GM21528 (cell line): ENCODE results near the gene TSHZ1.
"Not testable (repeated sequence)": the region's sequence is repeated elsewhere in the genome, so short reads cannot be mapped to it uniquely, and the experiment has no call there.

Experiments
- ATAC-seq: cut with Tn5 transposase; IDR thresholded peaks from one replicate; pipeline ENCODE4 v1.9.1; 2021; ENCODE audit warnings: mild to moderate bottlenecking, moderate library complexity; ENCODE audit not compliant: unreplicated experiment, low FRiP score

Gene TSHZ1

DNA sequence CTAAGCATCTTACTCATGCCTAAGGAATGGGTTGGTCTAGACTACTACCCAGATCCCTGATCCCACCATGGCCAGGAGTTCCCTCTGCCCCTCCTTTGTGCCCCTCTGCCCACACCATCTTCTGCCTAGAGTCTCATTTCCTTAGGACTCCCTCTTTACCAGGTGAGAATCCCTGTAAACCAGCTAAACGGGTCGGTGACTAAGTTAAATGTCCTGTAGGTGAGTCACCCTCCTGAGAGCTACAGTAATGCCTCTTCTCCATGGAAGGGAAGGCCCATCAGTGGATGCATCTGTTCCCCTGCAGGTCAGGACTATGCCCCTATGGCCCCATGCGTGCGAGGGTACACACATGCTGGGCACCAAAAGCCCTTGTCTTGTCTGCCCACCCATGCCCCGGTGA lies 27.1 kb upstream of the TSHZ1 start:
- ATAC-seq = no peak

DNA sequence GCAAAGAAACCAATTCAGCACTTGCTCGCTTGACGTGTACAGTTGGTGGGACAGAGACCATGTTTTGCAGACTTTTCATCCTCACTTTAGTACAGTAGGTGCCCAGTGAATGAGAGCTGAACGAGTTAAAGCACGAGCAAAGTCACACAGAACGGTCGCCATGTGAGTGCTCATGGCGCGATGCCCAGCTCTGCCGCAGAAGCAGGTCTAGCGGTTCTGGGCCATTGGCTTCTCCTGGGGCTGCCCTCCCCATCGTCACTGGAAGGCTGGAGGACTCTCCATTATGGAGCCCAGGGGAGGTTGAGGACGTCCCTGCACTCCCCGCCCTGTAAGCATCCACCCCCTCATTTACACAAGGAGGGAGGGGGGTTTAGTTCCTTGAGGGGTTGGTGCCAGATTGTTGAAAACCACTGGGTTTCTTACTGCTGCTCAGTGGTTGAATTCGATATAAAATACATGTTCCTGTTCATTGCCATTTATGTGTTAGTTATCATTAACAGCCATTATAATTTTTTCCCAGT lies 26.6 kb upstream of the TSHZ1 start:
- ATAC-seq = no peak

DNA sequence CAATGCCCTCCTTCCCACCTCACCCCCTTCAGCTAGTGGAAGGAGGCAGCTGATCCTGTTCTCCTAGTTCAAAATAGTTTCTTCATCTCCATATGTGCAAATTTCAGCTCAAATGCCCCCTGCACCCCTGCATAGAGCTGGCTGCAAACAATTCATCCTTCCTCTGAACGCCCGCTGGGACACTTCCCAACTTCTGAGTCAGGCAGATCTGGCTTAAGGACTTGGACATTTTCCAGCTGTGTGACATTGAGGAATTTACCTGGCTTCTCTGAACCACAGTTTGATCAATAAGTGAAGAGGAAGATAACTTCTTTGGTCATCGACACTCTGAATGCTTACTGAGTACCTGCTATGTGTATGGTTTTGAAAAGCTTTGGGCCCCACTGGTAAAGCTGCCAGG lies 25.1 kb upstream of the TSHZ1 start:
- ATAC-seq = no peak

DNA sequence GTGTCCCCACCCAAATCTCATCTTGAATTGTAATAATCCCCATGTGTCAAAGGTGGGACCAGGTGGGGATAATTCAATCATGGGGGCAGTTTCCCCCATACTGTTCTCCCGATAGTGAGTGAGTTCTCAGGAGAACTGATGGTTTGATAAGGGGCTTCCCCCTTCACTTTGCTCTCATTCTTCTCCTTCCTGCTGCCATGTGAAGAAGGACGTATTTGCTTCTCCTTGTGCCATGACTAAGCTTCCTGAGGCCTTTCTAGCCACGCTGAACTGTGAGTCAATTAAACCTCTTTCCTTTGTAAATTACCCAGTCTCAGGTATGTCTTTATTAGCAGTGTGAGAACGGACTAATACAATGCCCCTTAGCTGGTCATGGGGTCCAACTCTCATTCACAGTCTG lies 22.9 kb upstream of the TSHZ1 start:
- not testable (repeated sequence) for ATAC-seq

DNA sequence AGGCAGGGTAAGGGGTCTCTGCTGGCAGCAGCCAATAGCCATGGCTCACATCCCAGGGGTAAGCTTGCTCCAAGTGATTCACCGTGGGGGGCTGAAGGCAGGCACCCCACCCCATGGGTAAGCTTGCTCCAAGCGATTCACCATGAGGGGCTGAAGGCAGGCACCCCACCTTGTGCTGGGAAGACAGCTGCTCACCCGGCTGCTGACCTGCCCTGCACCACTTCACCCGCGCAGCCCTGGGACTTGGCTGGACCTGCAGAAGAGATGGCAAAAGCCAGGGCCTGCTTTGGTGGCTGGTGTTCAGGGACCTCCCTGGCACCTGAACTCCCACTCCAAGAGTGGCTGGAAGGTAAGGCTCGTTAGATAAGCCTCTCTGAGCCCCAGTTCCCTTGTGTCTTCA lies 20.9 kb upstream of the TSHZ1 start:
- no peak for ATAC-seq

DNA sequence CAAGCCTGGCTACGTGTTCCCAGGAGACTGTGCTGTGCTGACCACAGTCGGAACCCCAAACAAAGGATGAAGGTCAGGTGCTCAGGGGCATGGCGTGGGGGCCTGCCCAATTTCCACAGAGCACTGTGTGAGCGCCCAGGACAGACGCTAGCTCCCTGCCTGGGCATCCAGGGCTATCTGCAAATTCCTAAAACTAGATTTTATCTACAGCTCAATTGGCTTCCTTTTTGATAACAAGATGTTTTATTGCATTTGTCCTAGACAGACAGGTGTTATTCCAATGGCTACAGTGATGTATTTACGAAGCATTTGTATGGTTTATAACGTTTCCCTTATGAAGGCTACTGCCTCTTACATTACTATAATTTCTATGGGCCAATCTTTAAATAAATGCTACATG lies 17.7 kb upstream of the TSHZ1 start:
- ATAC-seq = no peak

DNA sequence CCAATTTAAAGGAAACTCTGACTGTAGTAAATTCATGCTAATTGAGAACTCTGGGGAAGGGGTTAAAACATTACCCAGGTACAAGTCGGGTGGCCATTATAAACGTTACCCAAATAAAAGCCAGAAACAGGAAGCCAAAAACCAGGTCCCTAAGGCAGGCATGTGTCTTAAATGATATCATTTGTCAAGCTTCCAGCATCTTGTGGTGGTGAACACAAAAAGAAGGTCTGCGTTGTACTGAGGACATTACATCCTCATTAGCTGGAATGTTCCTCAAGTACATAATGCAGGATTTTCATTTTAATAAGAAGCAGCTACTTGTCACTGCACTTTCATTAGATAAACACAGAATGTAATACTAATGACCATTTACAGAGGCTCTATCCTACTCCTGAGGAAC lies 12.6 kb upstream of the TSHZ1 start:
- ATAC-seq = no peak

DNA sequence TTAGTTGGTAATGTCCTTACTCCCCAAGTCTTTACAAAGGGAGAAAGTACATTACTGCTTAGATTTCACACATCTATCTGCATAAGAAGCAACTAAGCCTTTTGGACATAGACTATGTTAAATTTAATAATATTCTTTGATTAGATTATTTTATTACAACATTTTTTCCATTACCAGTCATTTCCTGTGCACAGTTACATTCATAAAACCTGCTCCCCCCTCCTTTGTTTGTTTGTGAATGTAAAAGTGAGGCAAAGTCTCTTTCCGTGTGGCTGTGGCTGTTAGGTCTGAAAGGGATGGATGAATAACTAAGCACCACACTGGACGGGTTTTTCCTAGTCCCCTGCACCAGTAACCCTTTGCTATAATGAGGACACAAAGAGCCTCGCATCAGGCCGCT lies 11.3 kb upstream of the TSHZ1 start:
- ATAC-seq = no peak

DNA sequence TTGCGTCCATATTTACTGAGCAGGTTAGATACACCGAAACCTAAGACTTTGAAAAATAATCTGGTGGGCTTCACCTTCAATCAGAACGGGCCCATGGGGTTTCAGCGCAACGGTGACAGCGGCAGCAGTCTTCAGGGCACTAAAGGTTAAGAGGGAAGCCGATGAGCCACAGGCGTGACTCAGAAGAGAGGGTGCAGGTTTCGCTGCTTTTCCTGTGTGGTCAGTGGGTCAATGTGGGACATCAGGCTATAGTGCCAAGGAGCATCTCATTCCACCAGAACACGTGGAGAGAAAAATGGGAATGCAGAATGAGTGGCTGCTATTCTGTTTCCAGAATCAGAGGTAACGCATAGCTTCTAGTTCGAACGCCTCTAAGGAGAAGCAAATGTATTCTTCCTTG lies 10.5 kb upstream of the TSHZ1 start:
- ATAC-seq = no peak

DNA sequence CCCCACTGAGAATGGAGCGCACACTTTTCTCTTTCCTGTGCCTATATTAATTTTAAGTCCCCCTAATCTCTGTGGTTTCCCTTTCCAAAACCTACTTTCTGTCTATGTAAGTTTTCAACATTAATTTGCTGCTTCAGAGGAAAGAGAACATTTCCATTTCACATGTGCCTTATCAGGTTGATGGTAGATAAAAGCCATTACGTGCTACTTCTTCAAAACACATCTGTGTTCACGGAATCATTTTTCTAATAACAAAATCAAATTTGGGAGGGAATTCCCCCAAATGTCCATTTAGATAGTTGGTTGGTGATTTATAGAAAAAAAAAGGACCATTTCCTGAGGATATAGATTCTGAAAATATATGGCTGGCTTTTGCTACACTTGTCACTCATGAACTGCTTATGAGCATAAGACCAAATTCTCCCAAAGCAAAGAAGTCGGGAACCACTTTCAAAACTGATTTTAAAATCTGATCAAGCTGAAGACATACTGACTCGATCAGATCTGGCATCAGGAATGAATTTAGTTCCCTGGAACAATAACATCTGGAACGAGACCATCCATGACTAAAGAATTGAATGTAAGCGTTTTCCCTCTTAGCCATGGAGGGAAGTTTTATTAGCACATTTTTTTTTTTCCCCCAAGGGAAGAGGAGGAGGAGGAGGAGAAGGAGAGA lies 9.9 kb upstream of the TSHZ1 start:
- ATAC-seq = no peak

DNA sequence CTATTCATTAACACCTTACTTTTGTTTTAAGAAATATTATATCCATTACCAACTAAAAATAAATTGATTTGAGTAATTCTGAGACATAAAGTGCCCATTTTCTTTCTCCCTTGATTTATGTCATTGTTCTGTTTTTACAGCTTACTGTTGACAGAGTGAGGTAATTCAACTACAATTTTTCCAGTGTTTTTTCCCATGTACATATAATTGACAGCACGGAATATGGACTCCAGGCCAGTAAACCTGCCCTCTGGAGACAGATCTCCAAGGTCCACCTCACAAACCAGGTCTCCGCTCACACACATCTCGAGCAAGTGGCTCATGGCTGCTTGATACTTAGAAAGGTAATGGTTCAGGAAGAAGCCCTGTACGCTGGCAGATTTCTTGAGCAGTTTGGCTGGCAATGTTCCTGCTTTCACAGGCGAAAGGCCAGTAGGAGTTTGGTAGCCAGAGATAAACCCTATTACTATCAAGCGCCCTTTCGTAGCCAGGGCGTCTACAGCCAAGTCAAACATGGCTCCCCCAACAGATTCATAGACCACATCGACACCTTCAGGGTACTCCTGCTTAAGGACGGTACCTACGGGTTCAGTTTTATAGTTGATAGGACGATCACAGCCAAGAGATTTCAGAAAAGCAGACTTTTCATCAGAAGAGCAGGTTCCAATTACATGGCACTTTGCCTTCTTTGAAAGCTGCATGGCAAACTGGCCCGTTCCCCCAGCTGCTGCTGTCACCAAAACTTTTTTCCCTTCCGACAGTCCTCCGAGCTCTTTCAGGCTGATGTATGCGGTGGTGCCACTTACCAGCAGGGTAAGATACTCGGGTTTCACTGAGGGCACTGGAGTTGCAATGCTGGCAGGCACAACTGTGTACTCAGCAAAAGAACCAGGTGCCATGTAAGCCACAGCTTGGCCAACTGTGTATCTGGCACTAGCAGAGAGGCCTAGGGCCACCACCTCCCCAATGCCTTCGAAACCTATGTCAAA lies 9.0 kb upstream of the TSHZ1 start:
- no peak for ATAC-seq

DNA sequence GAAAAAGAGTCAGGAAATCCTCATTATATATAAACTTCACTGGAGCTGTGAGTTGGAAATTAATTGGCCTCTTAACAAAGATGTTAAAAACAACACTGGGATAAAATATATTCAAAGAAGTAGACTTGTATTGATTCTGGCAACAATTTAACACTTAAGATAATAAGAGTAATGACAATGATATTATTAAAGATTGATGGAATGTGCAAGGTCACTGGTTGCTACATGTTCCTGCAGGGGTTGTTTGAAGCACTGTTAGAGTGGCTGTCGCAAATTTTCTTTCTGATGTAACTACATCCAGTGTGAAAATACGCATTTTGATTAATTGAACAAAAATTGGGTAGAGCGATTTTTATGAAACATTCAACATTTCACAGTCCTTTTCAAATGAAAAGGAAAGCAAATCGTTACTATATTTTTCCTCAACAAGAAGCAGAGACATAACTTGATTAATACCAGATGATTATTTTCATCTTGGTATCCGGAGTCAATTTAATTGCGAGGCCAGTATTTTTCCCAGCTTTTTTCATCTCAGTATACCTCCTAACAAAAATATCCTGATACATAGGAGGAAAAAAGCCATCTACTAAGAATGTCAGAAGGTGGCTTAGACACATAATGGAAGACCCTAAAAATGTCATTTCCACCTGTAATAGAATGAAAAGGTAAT lies 7.8 kb upstream of the TSHZ1 start:
- ATAC-seq = no peak

DNA sequence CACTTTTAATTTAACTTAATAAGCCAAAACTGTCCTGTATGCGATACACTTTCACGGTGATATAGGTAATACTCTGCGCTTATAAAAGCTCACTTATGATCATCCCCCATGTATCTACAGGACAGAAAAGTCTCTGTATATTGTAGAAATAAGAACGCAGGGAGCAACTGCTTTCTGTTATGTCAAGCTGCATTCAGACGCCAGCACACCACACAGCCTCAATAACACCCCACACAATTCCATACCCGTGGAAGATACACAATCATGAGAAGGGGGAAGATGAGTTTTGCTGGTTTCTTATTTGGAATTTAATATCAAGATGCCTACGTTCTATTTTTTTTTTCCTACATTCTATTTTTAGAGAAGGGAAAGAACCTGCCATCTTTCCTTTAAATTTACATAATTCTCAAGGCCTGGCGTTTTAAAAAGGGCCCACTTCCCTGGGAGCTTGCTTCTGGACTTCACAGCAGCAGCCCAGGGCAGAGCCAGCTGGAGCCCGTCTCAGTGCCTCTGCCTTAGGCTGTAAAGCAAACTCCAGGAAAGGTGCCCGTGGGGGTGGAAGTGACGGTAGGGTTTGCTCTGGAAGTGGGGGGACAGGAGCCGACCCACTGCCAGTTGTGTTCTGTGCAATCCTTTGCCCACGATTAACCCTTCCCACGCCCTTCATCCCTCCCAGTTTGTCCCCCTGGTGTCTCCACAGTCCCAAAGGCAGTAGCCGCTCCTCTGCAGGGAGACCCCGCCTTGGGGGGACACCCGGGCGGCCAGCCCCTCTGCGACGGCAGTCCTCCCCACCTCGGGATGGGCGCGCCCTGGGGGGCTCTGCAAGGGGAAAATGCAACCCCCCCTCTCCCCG lies 7.0 kb upstream of the TSHZ1 start:
- ATAC-seq = no peak

DNA sequence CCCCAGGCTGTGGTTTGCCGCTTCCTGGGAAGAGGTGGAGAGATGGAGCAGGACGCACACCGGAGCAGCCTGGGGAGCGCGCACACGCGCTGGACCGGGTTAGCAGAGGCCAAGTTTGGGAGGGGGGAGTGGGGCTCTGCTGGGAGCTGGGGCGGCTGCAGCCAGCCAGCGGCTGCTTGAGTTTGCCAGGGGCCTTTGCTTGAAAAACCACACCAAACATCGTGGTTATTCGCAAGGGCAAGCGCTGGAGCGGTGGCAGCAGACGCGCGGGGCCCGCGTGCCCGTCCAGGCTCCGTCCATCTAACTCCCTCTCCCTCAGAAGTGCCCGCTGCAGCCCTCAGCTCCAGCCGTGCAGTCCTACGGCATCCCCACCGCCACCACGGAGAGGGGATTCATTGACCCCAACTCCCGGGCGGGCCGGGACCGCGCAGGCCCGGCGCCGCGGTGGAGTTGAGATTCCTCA lies 6.3 kb upstream of the TSHZ1 start:
- ATAC-seq = no peak

DNA sequence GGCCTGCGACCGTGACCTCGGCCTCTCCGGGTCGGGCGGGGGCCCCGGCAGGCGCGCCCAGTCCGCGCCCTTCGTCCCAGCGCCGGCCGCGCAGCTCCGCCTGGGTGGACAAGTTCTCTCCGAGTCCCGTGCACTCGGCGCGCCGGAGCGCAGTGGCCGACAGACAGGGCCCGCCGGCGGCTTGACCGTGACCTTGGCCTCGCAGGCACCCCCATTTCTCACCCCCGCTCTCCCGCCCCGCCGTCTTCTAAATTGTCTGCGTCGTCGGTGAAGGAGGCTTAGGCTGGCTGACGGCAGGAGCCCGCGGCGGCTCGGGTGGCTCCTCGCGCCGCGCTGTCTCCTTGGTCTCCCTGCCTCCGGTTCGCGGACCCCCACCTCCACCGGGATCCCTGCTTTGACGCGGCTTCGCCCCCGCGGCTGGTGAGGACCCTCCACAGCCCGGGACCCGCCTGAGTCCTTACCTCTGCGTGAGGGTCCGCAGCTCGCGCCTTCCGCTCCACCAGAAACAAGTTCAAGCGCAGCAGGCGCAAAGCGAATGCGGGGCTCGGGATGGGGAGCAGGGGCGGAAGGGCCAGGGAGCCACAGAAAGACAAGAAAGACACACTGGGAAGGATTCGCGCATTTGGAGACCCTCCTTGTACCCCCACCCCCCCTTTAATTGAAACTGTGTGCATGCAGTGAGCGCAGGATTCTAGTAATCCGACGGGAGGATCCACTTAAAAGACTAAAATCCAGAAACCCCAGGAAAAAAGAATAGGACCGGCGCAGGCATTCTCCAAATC lies 5.7 kb upstream of the TSHZ1 start:
- ATAC-seq = no peak

DNA sequence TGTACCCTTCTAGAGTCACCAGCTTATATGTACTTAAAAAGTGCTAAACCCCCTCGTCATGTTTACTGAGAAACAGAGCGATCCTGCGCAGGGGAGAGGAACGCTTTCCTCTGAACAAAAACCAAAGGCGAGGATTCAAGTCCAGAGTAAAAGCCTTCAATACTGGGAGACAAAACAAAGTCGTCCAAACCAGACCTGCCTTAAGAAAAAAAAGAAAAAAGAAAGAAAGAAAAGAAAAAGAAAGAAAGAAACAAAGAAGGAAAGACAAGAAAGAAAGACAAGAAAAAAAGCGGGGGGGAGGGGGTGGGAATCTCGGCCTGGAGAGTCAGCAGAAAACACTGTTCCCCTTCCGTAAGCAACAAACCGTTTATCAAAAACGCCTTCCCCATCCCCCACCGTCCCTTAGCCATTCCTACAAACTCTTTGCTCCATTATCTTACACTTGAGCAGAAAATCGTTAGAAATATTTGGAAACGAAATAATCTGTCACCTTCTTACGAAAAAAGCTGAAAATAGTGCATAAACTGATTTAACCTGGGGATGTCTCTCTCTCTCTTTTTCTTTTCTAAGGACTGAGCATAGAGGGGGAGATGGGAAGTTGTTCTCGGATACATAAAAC lies 5.0 kb upstream of the TSHZ1 start:
- no peak for ATAC-seq

DNA sequence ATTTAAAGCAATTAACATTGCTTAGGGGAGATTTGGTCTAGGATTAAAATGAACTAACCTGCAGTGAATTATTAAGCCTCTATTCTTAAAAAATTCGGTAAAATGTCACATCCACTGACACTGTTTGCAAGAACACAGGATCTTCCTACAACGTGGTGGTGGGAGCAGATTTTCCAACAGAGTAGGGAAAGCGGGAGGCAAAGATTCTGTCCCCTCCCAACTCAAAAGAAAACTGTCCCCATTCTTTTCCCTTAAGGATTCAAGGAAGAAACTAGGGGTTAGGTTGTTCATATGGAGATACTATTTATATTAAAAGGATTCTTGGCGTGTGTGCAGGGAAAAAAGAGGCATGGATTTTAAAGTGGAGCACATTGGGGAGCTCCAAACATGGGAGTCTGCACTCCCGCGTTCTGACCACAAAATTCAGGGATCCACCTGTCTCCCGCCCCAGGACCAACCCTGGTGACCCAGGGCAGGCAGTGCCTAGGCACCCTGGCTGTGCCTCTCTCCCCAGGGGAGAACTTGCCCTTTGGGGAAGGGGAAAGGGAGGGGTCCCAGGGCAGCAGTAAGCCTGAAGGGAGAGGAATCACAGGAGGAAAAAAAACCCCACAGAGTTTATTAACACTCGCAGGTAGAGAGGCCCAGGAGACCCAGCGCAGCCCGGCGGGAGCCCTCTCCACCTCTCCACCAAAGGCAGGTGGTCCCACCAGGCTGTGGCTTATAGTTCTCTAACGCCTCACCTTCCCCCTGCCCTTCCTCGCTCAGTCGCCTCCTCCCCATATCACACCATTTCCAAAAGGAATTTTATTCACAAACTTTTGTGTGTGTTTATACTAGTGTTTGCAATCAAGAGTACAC lies 3.9 kb upstream of the TSHZ1 start:
- ATAC-seq = no peak
